Glutamatergic neuron (in vitro differentiated cells): ENCODE results near the gene KCNN1. TPM values are rescaled to one million over a fixed set of nuclear protein-coding genes. Genes with fewer than 3 reads are reported as not detected.
"Not testable (repeated sequence)": the region's sequence is repeated elsewhere in the genome, so short reads cannot be mapped to it uniquely, and the experiment has no call there.

Experiments
- DNase-seq: peaks from one replicate; pipeline ENCODE4 v3.0.0; 2022
- H3K27ac Mint-ChIP-seq: one replicate; pipeline ENCODE4 v1.8.0; 2020; ENCODE audit warnings: mild to moderate bottlenecking, mixed read lengths, inconsistent platforms; ENCODE audit not compliant: unreplicated experiment
- H3K27me3 Mint-ChIP-seq: one replicate; pipeline ENCODE4 v1.8.0; 2020; ENCODE audit warnings: mild to moderate bottlenecking, moderate library complexity, mixed read lengths, inconsistent platforms; ENCODE audit not compliant: unreplicated experiment
- H3K36me3 Mint-ChIP-seq: one replicate; pipeline ENCODE4 v1.8.0; 2020; ENCODE audit warnings: mild to moderate bottlenecking, mixed read lengths, inconsistent platforms; ENCODE audit not compliant: unreplicated experiment
- H3K4me1 Mint-ChIP-seq: one replicate; pipeline ENCODE4 v1.8.0; 2020; ENCODE audit warnings: mild to moderate bottlenecking, low read depth, mixed read lengths, inconsistent platforms; ENCODE audit not compliant: unreplicated experiment
- H3K4me3 Mint-ChIP-seq: one replicate; pipeline ENCODE4 v1.8.0; 2020; ENCODE audit warnings: mild to moderate bottlenecking, mixed read lengths, inconsistent platforms; ENCODE audit not compliant: unreplicated experiment
- H3K9me3 Mint-ChIP-seq: one replicate; pipeline ENCODE4 v1.8.0; 2020; ENCODE audit warnings: mild to moderate bottlenecking, moderate library complexity, mixed read lengths, inconsistent platforms; ENCODE audit not compliant: unreplicated experiment
- CTCF ChIP-seq: fragments of 200-600 bp; sonication (generic); IDR thresholded peaks from one replicate; pipeline ENCODE4 v1.5.0; 2021; ENCODE audit not compliant: partially characterized antibody, unreplicated experiment
- total RNA-seq: library from RNA; stranded (reverse); fragmentation: NEBNext Ultra II Directional; extraction: Animal tissue kit (Norgen Biotek cat#: 25700); gene quantifications from one replicate; pipeline ENCODE4 v1.2.1, GENCODE V29; 2021; ENCODE audit not compliant: unreplicated experiment

KCNN1 gene
- total RNA-seq, 1 donor from 2014 or later: 91.1 TPM

GRCh38 chr19:17977021-17977420 is 10.1 kb downstream of the KCNN1 start:
- no peak overlapping the region for H3K4me3 Mint-ChIP-seq
- DNase-seq: no peak
- H3K9me3 Mint-ChIP-seq: peaks cover 9% of the 10 kb centered on the region
- H3K27me3 Mint-ChIP-seq: peaks cover 4% of the 10 kb centered on the region
- H3K36me3 Mint-ChIP-seq: no peaks in the 10 kb centered on the region
- no peaks in the 10 kb centered on the region for H3K4me1 Mint-ChIP-seq
- H3K27ac Mint-ChIP-seq: no peak overlapping the region
- no peak for TF ChIP-seq CTCF

- DNase-seq: no peak
Measured at GRCh38 chr19:17977488-17977887, 10.6 kb downstream of the KCNN1 start.

GRCh38 chr19:17981611-17982010 is 14.7 kb downstream of the KCNN1 start:
- no peaks in the 10 kb centered on the region for H3K27me3 Mint-ChIP-seq
- no peaks in the 10 kb centered on the region for H3K4me1 Mint-ChIP-seq
- DNase-seq: no peak
- no peak overlapping the region for H3K4me3 Mint-ChIP-seq
- H3K27ac Mint-ChIP-seq: no peak overlapping the region
- H3K36me3 Mint-ChIP-seq: peaks cover 5% of the 10 kb centered on the region
- H3K9me3 Mint-ChIP-seq: peaks cover 9% of the 10 kb centered on the region
- TF ChIP-seq CTCF: no peak

More at GRCh38 chr19:17977488-17977887, 10.6 kb downstream of the KCNN1 start:
- Mint-ChIP-seq H3K9me3 (peaks cover 9% of the 10 kb centered on the region), H3K4me3 (no peak overlapping the region), H3K36me3 (no peaks in the 10 kb centered on the region), H3K27ac (no peak overlapping the region), H3K27me3 (peaks cover 4% of the 10 kb centered on the region), H3K4me1 (no peaks in the 10 kb centered on the region)
- TF ChIP-seq CTCF: no peak

- DNase-seq: no peak
- Mint-ChIP-seq H3K9me3 (peaks cover 5% of the 10 kb centered on the region), H3K4me1 (no peaks in the 10 kb centered on the region), H3K4me3 (no peak overlapping the region), H3K27me3 (no peaks in the 10 kb centered on the region), H3K36me3 (peaks cover 5% of the 10 kb centered on the region), H3K27ac (no peak overlapping the region)
- TF ChIP-seq CTCF: no peak
Measured at GRCh38 chr19:17982430-17982829, 15.5 kb downstream of the KCNN1 start.

- H3K9me3 Mint-ChIP-seq: peaks cover 5% of the 10 kb centered on the region
- no peak overlapping the region for H3K27ac Mint-ChIP-seq
- TF ChIP-seq CTCF: no peak
- no peak overlapping the region for H3K4me3 Mint-ChIP-seq
- H3K27me3 Mint-ChIP-seq: peaks cover 3% of the 10 kb centered on the region
- H3K36me3 Mint-ChIP-seq: peaks cover 5% of the 10 kb centered on the region
- H3K4me1 Mint-ChIP-seq: no peaks in the 10 kb centered on the region
- no peak for DNase-seq
Measured at GRCh38 chr19:17985037-17985818, 18.3 kb downstream of the KCNN1 start.

GRCh38 chr19:17986569-17986968 is 19.7 kb downstream of the KCNN1 start:
- H3K4me3 Mint-ChIP-seq, H3K27ac Mint-ChIP-seq, DNase-seq, H3K27me3 Mint-ChIP-seq, H3K36me3 Mint-ChIP-seq, H3K4me1 Mint-ChIP-seq, H3K9me3 Mint-ChIP-seq: not testable (repeated sequence)
